Measurements from ENCODE around the gene TMPRSS4. TPM values are rescaled to one million over a fixed set of nuclear protein-coding genes. Genes with fewer than 3 reads are reported as not detected.
A peak's percentile ranks its signal among the peaks of the same experiment; 100 is the strongest.

The TMPRSS4 gene
- total and polyA plus RNA-seq, 7 donors: 0.12 to 0.47 TPM; not detected in 5

- Histone ChIP-seq H3K4me3 (no peak overlapping the region), H3K27me3 (ENCODE audit: insufficient read depth in 3 of 3, low read length in 2 of 3) (no peaks in the 10 kb centered on the region), H3K27ac (no peak overlapping the region), H3K9me3 (no peaks in the 10 kb centered on the region), H3K4me1 (peaks cover 12% of the 10 kb centered on the region), H3K36me3 (ENCODE audit: insufficient read depth in 1 of 2, low read depth in 1 of 2) (no peaks in the 10 kb centered on the region)
- DNase-seq: no peak
- intact Hi-C loops (cut with DNase I): no loop called here
- TF ChIP-seq CTCF (IDR thresholded peaks at IDR 0.05): no peak
- WGBS, 3 donors: 90 to 95% (median 93%) methylated on average over 6 of the region's 6 CpGs
- ATAC-seq: no peak
These were observed 27.6 kb downstream of the TMPRSS4 start for GRCh38 chr11:118104491-118104890.

GRCh38 chr11:118105657-118106305 is 28.9 kb downstream of the TMPRSS4 start:
- WGBS, 3 donors: 50 to 72% (median 55%) methylated on average over 4 of the region's 4 CpGs
- Histone ChIP-seq H3K9me3 (no peaks in the 10 kb centered on the region), H3K27ac (no peak overlapping the region), H3K36me3 (ENCODE audit: insufficient read depth in 1 of 2, low read depth in 1 of 2) (no peaks in the 10 kb centered on the region), H3K27me3 (ENCODE audit: insufficient read depth in 3 of 3, low read length in 2 of 3) (no peaks in the 10 kb centered on the region), H3K4me1 (peaks cover 7% of the 10 kb centered on the region), H3K4me3 (no peak overlapping the region)
- no peak for TF ChIP-seq CTCF (IDR thresholded peaks at IDR 0.05)
- ATAC-seq: no peak
- DNase-seq: no peak
- intact Hi-C loops (cut with DNase I): no loop called here

GRCh38 chr11:118106789-118107335 is 30.0 kb downstream of the TMPRSS4 start:
- WGBS, 3 donors: 77 to 84% (median 80%) methylated on average over 2 of the region's 2 CpGs
- H3K4me3 ChIP-seq: no peak overlapping the region
- no peaks in the 10 kb centered on the region for H3K36me3 ChIP-seq (ENCODE audit: insufficient read depth in 1 of 2, low read depth in 1 of 2)
- no peak for ATAC-seq
- TF ChIP-seq CTCF (IDR thresholded peaks at IDR 0.05): no peak
- H3K27me3 ChIP-seq (ENCODE audit: insufficient read depth in 3 of 3, low read length in 2 of 3): no peaks in the 10 kb centered on the region
- H3K9me3 ChIP-seq: no peaks in the 10 kb centered on the region
- H3K27ac ChIP-seq: no peak overlapping the region
- intact Hi-C loops (cut with DNase I): no loop called here
- no peak for DNase-seq
- H3K4me1 ChIP-seq: peaks cover 4% of the 10 kb centered on the region

- WGBS, 3 donors: 63 to 82% (median 76%) methylated on average over 5 of the region's 5 CpGs
- ATAC-seq: no peak
- intact Hi-C loops (cut with DNase I): no loop called here
- no peak for TF ChIP-seq CTCF (IDR thresholded peaks at IDR 0.05)
- no peak for DNase-seq
- Histone ChIP-seq H3K9me3 (no peaks in the 10 kb centered on the region), H3K4me1 (peaks cover 4% of the 10 kb centered on the region), H3K27me3 (ENCODE audit: insufficient read depth in 3 of 3, low read length in 2 of 3) (no peaks in the 10 kb centered on the region), H3K36me3 (ENCODE audit: insufficient read depth in 1 of 2, low read depth in 1 of 2) (no peaks in the 10 kb centered on the region), H3K4me3 (no peak overlapping the region), H3K27ac (no peak overlapping the region)
These were observed 31.6 kb downstream of the TMPRSS4 start for GRCh38 chr11:118108513-118108912.

- H3K9me3 ChIP-seq: no peaks in the 10 kb centered on the region
- ATAC-seq (peak; percentile 89 to 93 (median 91)), DNase-seq (peak; percentile 29 to 65)
- 19 to 45% (median 22%) methylated on average over 2 of the region's 2 CpGs for WGBS, 3 donors
- peaks cover 4% of the 10 kb centered on the region for H3K4me1 ChIP-seq
- TF ChIP-seq CTCF (IDR thresholded peaks at IDR 0.05): no peak
- H3K4me3 ChIP-seq: no peak overlapping the region
- H3K36me3 ChIP-seq (ENCODE audit: insufficient read depth in 1 of 2, low read depth in 1 of 2): no peaks in the 10 kb centered on the region
- intact Hi-C loops (cut with DNase I): no loop called here
- peak overlapping the region; percentile 53 for H3K27ac ChIP-seq
- H3K27me3 ChIP-seq (ENCODE audit: insufficient read depth in 3 of 3, low read length in 2 of 3): no peaks in the 10 kb centered on the region
These were observed 32.4 kb downstream of the TMPRSS4 start for GRCh38 chr11:118109231-118109630.

Data from psoas muscle (tissue), 8 donors.